ENCODE data around the gene BANP.
"Not testable (repeated sequence)": the region's sequence is repeated elsewhere in the genome, so short reads cannot be mapped to it uniquely, and the experiment has no call there.

The BANP gene

DNA sequence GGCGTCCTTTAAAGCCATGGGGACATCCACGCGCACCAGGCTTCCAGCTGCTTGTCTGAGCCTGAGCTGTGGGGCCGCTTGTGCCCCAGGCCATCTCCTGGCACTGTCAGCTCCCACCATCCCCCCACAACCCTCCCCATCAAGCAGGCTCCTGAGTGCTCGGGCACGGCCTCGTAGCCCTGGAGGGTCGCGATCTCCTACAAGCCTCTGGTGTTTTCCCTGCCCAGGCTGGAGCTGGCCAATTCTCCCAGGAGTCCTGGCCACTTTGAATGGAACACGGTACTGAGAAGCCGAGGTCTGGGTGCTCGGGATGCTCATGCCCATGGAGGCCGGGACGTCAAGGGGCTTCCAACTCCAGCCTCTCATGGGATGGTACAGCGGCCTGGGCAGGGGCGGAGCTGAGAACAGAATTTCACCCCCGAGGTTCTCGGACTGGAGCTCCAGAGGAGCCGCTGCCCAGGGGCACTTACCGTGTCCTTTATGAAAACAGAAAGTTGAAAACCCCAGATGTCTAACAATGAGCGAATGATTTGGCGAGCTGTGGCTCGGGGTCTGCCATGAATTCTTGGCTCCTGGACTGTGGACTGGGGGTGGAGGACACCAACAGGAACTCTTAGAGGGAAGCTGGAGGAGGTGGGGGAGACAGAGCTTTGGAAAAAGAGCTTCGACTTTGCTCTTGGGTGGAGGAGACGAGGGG, 142.5 kb downstream of the BANP start:
- H3K4me3 ChIP-seq (ENCODE audit: low read depth, low read length); H3K27ac ChIP-seq; H3K9me3 ChIP-seq (ENCODE audit: severe bottlenecking); H3K36me3 ChIP-seq; H3K27me3 ChIP-seq (ENCODE audit: insufficient read depth, low read depth, severe bottlenecking); DNase-seq: not testable (repeated sequence)

GRCh38 chr16:88094253-88094575, 143.0 kb downstream of the BANP start:
- not testable (repeated sequence) for DNase-seq; H3K36me3 ChIP-seq; H3K27me3 ChIP-seq (ENCODE audit: insufficient read depth, low read depth, severe bottlenecking); H3K4me3 ChIP-seq (ENCODE audit: low read depth, low read length); H3K9me3 ChIP-seq (ENCODE audit: severe bottlenecking); H3K27ac ChIP-seq

- H3K27ac ChIP-seq; H3K4me3 ChIP-seq (ENCODE audit: low read depth, low read length); H3K27me3 ChIP-seq (ENCODE audit: insufficient read depth, low read depth, severe bottlenecking); H3K36me3 ChIP-seq; H3K9me3 ChIP-seq (ENCODE audit: severe bottlenecking); DNase-seq: not testable (repeated sequence)
These were observed 143.7 kb downstream of the BANP start for GRCh38 chr16:88094900-88095299.

GRCh38 chr16:88096659-88097058, 145.4 kb downstream of the BANP start:
- H3K27me3 ChIP-seq (ENCODE audit: insufficient read depth, low read depth, severe bottlenecking); H3K27ac ChIP-seq; H3K4me3 ChIP-seq (ENCODE audit: low read depth, low read length); DNase-seq; H3K36me3 ChIP-seq; H3K9me3 ChIP-seq (ENCODE audit: severe bottlenecking): not testable (repeated sequence)

DNA sequence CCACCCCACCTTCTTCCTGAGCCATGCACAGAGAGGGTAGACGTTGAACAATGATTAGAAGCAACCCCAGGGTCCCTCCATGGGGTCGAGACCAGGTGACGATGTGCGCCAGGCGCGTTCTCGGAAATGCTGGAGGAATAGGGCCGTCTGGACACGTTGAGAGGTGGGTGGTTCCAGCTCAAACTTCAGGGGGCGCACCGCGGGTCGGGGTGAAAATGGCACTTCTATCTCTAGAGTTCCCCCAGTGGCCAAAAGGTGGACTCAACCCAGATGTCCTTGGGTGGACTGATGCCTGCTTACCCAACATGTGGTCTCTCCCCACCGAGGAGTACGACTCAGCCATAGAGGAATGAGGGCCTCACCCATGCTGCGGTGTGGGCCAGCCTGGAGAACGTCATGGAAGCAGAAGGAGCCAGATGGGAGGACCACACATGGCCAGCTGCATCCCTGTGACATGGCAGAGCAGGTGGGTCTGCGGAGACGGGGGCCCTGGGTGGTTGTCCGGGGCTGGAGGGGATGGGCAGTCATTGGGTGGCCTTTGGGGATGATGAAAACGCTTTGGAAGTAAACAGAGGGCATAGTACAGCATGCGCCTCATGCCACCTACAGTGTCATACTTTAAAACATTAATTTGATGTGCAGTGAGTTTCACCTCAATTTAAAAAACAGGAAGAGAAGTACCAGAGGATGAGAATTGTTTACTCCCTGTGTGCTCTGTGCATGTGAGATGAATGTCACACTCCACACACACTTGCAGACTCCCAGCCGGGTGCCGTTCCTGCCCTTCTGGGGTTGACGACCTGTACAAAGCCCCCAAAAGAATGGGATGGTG, 147.7 kb downstream of the BANP start:
- H3K27ac ChIP-seq; H3K4me3 ChIP-seq (ENCODE audit: low read depth, low read length); H3K27me3 ChIP-seq (ENCODE audit: insufficient read depth, low read depth, severe bottlenecking); H3K9me3 ChIP-seq (ENCODE audit: severe bottlenecking); DNase-seq; H3K36me3 ChIP-seq: not testable (repeated sequence)

- Histone ChIP-seq H3K27ac (no peak overlapping the region), H3K27me3 (ENCODE audit: insufficient read depth, low read depth, severe bottlenecking) (no peaks in the 10 kb centered on the region), H3K9me3 (ENCODE audit: severe bottlenecking) (no peaks in the 10 kb centered on the region), H3K4me3 (ENCODE audit: low read depth, low read length) (no peak overlapping the region), H3K36me3 (no peaks in the 10 kb centered on the region)
- no peak for TF ChIP-seq CTCF (IDR thresholded peaks at IDR 0.05; ENCODE audit: low read depth, low read length)
- DNase-seq: no peak
These were observed 148.3 kb downstream of the BANP start for GRCh38 chr16:88099563-88099890.

GRCh38 chr16:88099956-88100355, 148.7 kb downstream of the BANP start:
- not testable (repeated sequence) for H3K27me3 ChIP-seq (ENCODE audit: insufficient read depth, low read depth, severe bottlenecking); H3K27ac ChIP-seq

GRCh38 chr16:88100801-88101622, 149.8 kb downstream of the BANP start:
- H3K27ac ChIP-seq; H3K36me3 ChIP-seq; H3K4me3 ChIP-seq (ENCODE audit: low read depth, low read length): not testable (repeated sequence)

More at GRCh38 chr16:88099956-88100355, 148.7 kb downstream of the BANP start:
- H3K9me3 ChIP-seq (ENCODE audit: severe bottlenecking); H3K4me3 ChIP-seq (ENCODE audit: low read depth, low read length); DNase-seq; H3K36me3 ChIP-seq: not testable (repeated sequence)

GRCh38 chr16:88101623-88102105, 150.4 kb downstream of the BANP start:
- not testable (repeated sequence) for H3K27ac ChIP-seq; H3K4me3 ChIP-seq (ENCODE audit: low read depth, low read length); H3K27me3 ChIP-seq (ENCODE audit: insufficient read depth, low read depth, severe bottlenecking); H3K9me3 ChIP-seq (ENCODE audit: severe bottlenecking); H3K36me3 ChIP-seq; DNase-seq

More at GRCh38 chr16:88100801-88101622, 149.8 kb downstream of the BANP start:
- H3K27me3 ChIP-seq (ENCODE audit: insufficient read depth, low read depth, severe bottlenecking); H3K9me3 ChIP-seq (ENCODE audit: severe bottlenecking); DNase-seq: not testable (repeated sequence)
